Endothelial cell (in vitro differentiated cells): Measurements from ENCODE around the gene RNF146. TPM values are rescaled to one million over a fixed set of nuclear protein-coding genes. Genes with fewer than 3 reads are reported as not detected.

ENCODE experiments used
- DNase-seq: peaks from one replicate; pipeline ENCODE4 v3.0.0; 2021; ENCODE audit warnings: low spot score
- H3K27ac Mint-ChIP-seq: one replicate; pipeline ENCODE4 v1.8.0; 2021; ENCODE audit warnings: mixed read lengths, inconsistent platforms; ENCODE audit not compliant: unreplicated experiment
- H3K27me3 Mint-ChIP-seq: one replicate; pipeline ENCODE4 v1.8.0; 2021; ENCODE audit warnings: mild to moderate bottlenecking, moderate library complexity, mixed read lengths, inconsistent platforms; ENCODE audit not compliant: unreplicated experiment
- H3K36me3 Mint-ChIP-seq: one replicate; pipeline ENCODE4 v1.8.0; 2021; ENCODE audit warnings: mild to moderate bottlenecking, low read depth, mixed read lengths, inconsistent platforms; ENCODE audit not compliant: unreplicated experiment
- H3K4me1 Mint-ChIP-seq: one replicate; pipeline ENCODE4 v1.8.0; 2021; ENCODE audit warnings: mild to moderate bottlenecking, mixed read lengths, inconsistent platforms; ENCODE audit not compliant: unreplicated experiment
- H3K4me3 Mint-ChIP-seq: one replicate; pipeline ENCODE4 v1.8.0; 2021; ENCODE audit warnings: mild to moderate bottlenecking, mixed read lengths, inconsistent platforms; ENCODE audit not compliant: unreplicated experiment
- H3K9me3 Mint-ChIP-seq: one replicate; pipeline ENCODE4 v1.8.0; 2021; ENCODE audit warnings: mixed read lengths, inconsistent platforms; ENCODE audit not compliant: unreplicated experiment
- CTCF ChIP-seq: fragments of 200-600 bp; sonication (generic); IDR thresholded peaks from one replicate; pipeline ENCODE4 v1.5.0; 2021; ENCODE audit warnings: antibody characterized with exemption; ENCODE audit not compliant: unreplicated experiment
- total RNA-seq: library from RNA; stranded (reverse); fragmentation: NEBNext Ultra II Directional; extraction: Animal tissue kit (Norgen Biotek cat#: 25700); gene quantifications from one replicate; pipeline ENCODE4 v1.2.1, GENCODE V29; 2021; ENCODE audit not compliant: unreplicated experiment

The RNF146 gene
- total RNA-seq, 1 donor from 2014 or later: 68.6 TPM

GRCh38 chr6:127298475-127298874, 31.8 kb downstream of the RNF146 start:
- H3K36me3 Mint-ChIP-seq: peaks cover 13% of the 10 kb centered on the region
- H3K4me1 Mint-ChIP-seq: peaks cover 11% of the 10 kb centered on the region
- no peaks in the 10 kb centered on the region for H3K9me3 Mint-ChIP-seq
- no peak overlapping the region for H3K4me3 Mint-ChIP-seq
- DNase-seq: no peak
- no peaks in the 10 kb centered on the region for H3K27me3 Mint-ChIP-seq
- no peak for TF ChIP-seq CTCF
- H3K27ac Mint-ChIP-seq: no peak overlapping the region

- no peak overlapping the region for H3K27ac Mint-ChIP-seq
- no peak for DNase-seq
- H3K9me3 Mint-ChIP-seq: no peaks in the 10 kb centered on the region
Observed at GRCh38 chr6:127299522-127300240, 33.0 kb downstream of the RNF146 start.

GRCh38 chr6:127300411-127300810, 33.7 kb downstream of the RNF146 start:
- H3K4me1 Mint-ChIP-seq: peaks cover 30% of the 10 kb centered on the region
- peaks cover 2% of the 10 kb centered on the region for H3K27me3 Mint-ChIP-seq
- TF ChIP-seq CTCF: no peak
- no peak overlapping the region for H3K27ac Mint-ChIP-seq
- H3K9me3 Mint-ChIP-seq: no peaks in the 10 kb centered on the region
- H3K36me3 Mint-ChIP-seq: peaks cover 19% of the 10 kb centered on the region
- no peak overlapping the region for H3K4me3 Mint-ChIP-seq
- DNase-seq: no peak

More at GRCh38 chr6:127299522-127300240, 33.0 kb downstream of the RNF146 start:
- TF ChIP-seq CTCF: no peak
- peaks cover 23% of the 10 kb centered on the region for H3K4me1 Mint-ChIP-seq
- peaks cover 14% of the 10 kb centered on the region for H3K36me3 Mint-ChIP-seq
- H3K4me3 Mint-ChIP-seq: no peak overlapping the region
- peaks cover under 1% of the 10 kb centered on the region for H3K27me3 Mint-ChIP-seq

GRCh38 chr6:127301199-127301700, 34.6 kb downstream of the RNF146 start:
- peaks cover 28% of the 10 kb centered on the region for H3K36me3 Mint-ChIP-seq
- no peaks in the 10 kb centered on the region for H3K9me3 Mint-ChIP-seq
- peaks cover 2% of the 10 kb centered on the region for H3K27me3 Mint-ChIP-seq
- no peak overlapping the region for H3K4me3 Mint-ChIP-seq
- no peak for TF ChIP-seq CTCF
- no peak for DNase-seq
- H3K27ac Mint-ChIP-seq: no peak overlapping the region
- H3K4me1 Mint-ChIP-seq: peaks cover 30% of the 10 kb centered on the region
